SHP77 treated with DMSO at 0.1 percent for 48 hours (cell line): ENCODE measurements around the gene TAB3.

Experiments
- DNase-seq: peaks from one replicate; lab custom pipeline; 2025; lab: John Stamatoyannopoulos, UW

The TAB3 gene

GRCh38 chrX:30887288-30887687 lies 1.8 kb downstream of the TAB3 start:
- no peak for DNase-seq

- DNase-seq = no peak
These were observed 3.9 kb downstream of the TAB3 start for GRCh38 chrX:30885136-30885535.

- no peak for DNase-seq
These were observed 5.9 kb downstream of the TAB3 start for GRCh38 chrX:30883138-30883537.

- DNase-seq = no peak
These were observed 7.3 kb downstream of the TAB3 start for GRCh38 chrX:30881797-30882196.

- DNase-seq = no peak
These were observed 7.7 kb downstream of the TAB3 start for GRCh38 chrX:30881390-30881789.

- DNase-seq = no peak
These were observed 9.0 kb downstream of the TAB3 start for GRCh38 chrX:30880058-30880457.

GRCh38 chrX:30876367-30876766 lies 12.7 kb downstream of the TAB3 start:
- no peak for DNase-seq

- no peak for DNase-seq
These were observed 13.1 kb downstream of the TAB3 start for GRCh38 chrX:30875957-30876356.

- DNase-seq = no peak
These were observed 14.2 kb downstream of the TAB3 start for GRCh38 chrX:30874851-30875250.

- no peak for DNase-seq
These were observed 18.5 kb downstream of the TAB3 start for GRCh38 chrX:30870572-30870971.

GRCh38 chrX:30865612-30866011 lies 23.4 kb downstream of the TAB3 start:
- DNase-seq = no peak

- no peak for DNase-seq
These were observed 24.0 kb downstream of the TAB3 start for GRCh38 chrX:30865015-30865414.

GRCh38 chrX:30864383-30864785 lies 24.7 kb downstream of the TAB3 start:
- DNase-seq = no peak

GRCh38 chrX:30863974-30864373 lies 25.1 kb downstream of the TAB3 start:
- DNase-seq = no peak

- no peak for DNase-seq
These were observed 31.0 kb downstream of the TAB3 start for GRCh38 chrX:30858098-30858497.

- DNase-seq = no peak
These were observed 37.6 kb downstream of the TAB3 start for GRCh38 chrX:30851449-30851848.

GRCh38 chrX:30835373-30835772 lies 53.7 kb downstream of the TAB3 start:
- DNase-seq = no peak

GRCh38 chrX:30833896-30834295 lies 55.2 kb downstream of the TAB3 start:
- no peak for DNase-seq

- DNase-seq = no peak
These were observed 58.0 kb downstream of the TAB3 start for GRCh38 chrX:30831082-30831481.

- DNase-seq = no peak
These were observed 58.6 kb downstream of the TAB3 start for GRCh38 chrX:30830326-30830943.

GRCh38 chrX:30824275-30824674 lies 64.8 kb downstream of the TAB3 start:
- DNase-seq = no peak

- DNase-seq = no peak
These were observed 66.3 kb downstream of the TAB3 start for GRCh38 chrX:30822764-30823163.

GRCh38 chrX:30822068-30822681 lies 66.9 kb downstream of the TAB3 start:
- no peak for DNase-seq

GRCh38 chrX:30821116-30821515 lies 67.9 kb downstream of the TAB3 start:
- DNase-seq = no peak
